GM18951 (cell line): ENCODE measurements around the gene TAF1A.

Source experiments
- POLR2A ChIP-seq: IDR thresholded peaks from 4 replicates; pipeline ENCODE4 v1.6.1; 2011; ENCODE audit warnings: mild to moderate bottlenecking; ENCODE audit not compliant: insufficient read length, insufficient read depth; ENCODE audit errors: extremely low read depth
- in situ Hi-C: fragments of 300-500 bp; cut with MboI; formaldehyde crosslinking; loops from one replicate; pipeline ENCODE4 v1.12.0; 2022; ENCODE audit warnings: low sequenced_read_pairs, mixed read lengths, inconsistent platforms; ENCODE audit not compliant: unreplicated experiment

The TAF1A gene

GRCh38 chr1:222583079-222583478 lies 6.7 kb downstream of the TAF1A start:
- in situ Hi-C loops = no loop called here
- no peak for TF ChIP-seq POLR2A

DNA sequence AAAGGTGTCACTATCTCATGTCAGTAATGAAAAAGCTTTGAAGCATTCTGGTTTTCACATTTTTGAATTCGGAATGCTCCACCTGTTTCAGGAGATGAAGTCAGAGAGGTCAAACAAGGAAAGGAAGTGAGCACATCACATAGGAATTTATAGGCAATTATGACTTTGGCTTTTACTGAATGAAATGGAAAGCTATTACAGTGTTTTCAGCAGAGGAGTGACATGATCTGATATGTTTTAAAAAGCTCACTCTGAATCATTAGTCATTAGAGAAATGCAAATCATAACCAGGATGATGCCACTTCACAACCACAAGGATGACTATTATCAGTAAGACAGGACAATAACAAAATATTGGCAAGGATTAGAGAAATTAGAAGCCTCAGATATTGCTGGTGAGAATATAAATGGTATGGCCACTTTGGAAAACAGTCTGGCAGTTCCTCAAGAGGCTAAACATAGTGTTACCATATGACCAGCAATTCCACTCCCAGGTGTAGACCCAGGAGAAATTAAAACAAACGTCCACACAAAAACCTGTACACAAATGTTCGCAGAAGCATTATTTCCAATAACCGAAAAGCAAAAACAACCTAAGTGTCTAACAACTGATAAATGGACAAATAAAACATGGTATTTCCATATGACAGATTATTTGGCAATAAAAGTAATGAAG lies 7.5 kb downstream of the TAF1A start:
- TF ChIP-seq POLR2A = no peak
- in situ Hi-C loops = no loop called here

- in situ Hi-C loops = no loop called here
- no peak for TF ChIP-seq POLR2A
Observed at GRCh38 chr1:222579316-222579715, 10.4 kb downstream of the TAF1A start.

DNA sequence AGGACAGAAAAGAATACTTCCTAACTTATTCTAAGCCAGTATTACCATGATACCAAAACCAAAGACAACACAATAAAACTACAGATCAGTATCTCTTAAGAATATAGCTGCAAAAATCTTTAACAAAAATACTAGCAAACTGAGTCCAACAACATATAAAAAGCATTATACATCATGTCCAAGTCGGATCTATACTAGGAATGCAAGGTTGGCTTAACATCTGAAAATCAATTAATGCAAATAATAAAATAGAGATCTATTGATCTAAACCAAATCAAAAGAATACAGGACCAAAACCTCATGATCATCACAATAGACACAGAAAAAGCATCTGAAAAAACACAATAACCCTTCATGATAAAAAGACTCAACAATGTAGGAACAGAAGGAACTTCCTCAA lies 18.9 kb downstream of the TAF1A start:
- in situ Hi-C loops = no loop called here
- no peak for TF ChIP-seq POLR2A

- TF ChIP-seq POLR2A = no peak
- in situ Hi-C loops = no loop called here
Observed at GRCh38 chr1:222561656-222562055, 28.1 kb downstream of the TAF1A start.

DNA sequence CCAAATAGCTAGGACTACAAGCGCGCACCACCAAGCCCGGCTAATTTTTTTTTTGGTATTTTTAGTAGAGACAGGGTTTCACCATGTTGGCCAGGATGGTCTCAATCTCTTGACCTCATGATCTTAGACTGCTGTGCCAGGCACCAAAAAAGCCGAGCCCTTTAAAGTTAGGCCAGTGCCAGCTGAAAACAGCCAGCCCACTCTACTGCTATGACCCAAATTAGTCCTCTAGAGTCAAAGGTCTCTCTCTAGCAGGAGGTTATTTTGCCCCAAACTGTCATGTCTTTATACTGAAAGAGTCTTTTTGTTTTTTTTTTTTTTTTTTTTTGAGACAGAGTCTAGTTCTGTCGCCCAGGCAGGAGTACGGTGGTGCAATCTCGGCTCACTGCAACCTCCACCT lies 32.2 kb downstream of the TAF1A start:
- no peak for TF ChIP-seq POLR2A
- in situ Hi-C loops = no loop called here

GRCh38 chr1:222557148-222557547 lies 32.6 kb downstream of the TAF1A start:
- TF ChIP-seq POLR2A = no peak
- in situ Hi-C loops = no loop called here

- TF ChIP-seq POLR2A = no peak
- in situ Hi-C loops = no loop called here
Observed at GRCh38 chr1:222555992-222556615, 33.6 kb downstream of the TAF1A start.

DNA sequence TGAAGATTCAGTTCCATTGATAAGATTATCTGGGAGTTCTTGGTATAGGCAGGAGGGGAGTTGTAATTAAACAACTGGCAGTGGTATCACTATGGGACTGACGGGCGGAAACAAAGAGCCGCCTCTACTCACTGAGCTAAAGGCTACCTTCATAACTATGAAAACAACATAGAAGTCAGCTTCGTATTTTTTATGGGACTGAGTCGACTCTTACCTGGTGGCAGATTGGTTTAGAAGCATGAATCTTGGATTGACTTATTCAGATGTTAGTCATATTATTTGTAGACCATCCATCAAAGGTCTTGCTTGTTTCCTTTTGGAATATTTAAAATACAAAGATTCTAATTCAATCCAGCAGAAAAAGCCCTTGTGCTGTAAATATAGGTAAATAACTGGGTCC lies 35.6 kb downstream of the TAF1A start:
- TF ChIP-seq POLR2A = no peak
- in situ Hi-C loops = no loop called here

DNA sequence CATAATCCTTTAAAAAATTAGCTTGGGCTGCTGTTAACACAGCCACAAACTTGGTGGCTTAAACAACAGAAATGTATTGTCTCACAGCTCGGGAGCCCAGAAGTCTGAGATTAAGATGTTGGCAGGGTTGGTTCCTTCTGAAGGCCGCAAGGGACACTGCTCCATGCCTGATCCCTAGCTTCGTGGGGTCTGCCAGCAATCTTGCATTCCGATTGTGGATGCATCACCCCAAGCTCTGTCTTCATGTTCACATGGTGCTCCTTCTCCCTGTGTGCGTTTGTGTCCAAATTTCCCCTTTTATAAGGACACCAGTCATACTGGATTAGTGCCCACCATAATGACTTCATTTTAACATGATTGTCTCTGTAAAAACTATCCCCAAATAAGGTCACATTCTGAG lies 36.9 kb downstream of the TAF1A start:
- in situ Hi-C loops = no loop called here
- no peak for TF ChIP-seq POLR2A

- in situ Hi-C loops = no loop called here
- no peak for TF ChIP-seq POLR2A
Observed at GRCh38 chr1:222547944-222548671, 41.6 kb downstream of the TAF1A start, which contains the start of gene HHIPL2. Gene HHIPL2, minus strand, starts transcription at chr1:222548104. Its CDS starts 60 bp downstream, at chr1:222548044.

DNA sequence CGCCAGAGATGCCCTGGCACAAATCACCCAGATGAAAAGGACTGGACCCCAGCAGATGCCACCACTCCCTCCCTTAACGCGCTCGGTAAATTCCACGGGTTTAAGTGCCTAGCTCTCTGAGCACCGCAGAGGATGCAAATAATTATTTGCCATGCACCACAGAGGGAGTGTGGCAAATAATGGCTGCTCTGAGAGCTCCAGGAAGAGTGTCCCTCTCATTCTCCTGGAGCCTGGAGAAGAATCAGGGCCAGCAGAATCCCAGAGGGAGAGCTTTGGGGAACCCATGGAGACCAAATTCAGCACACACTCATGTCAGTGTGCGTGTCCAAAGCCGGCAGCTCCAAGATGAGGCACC lies 42.5 kb downstream of the TAF1A start:
- no peak for TF ChIP-seq POLR2A
- in situ Hi-C loops = no loop called here

DNA sequence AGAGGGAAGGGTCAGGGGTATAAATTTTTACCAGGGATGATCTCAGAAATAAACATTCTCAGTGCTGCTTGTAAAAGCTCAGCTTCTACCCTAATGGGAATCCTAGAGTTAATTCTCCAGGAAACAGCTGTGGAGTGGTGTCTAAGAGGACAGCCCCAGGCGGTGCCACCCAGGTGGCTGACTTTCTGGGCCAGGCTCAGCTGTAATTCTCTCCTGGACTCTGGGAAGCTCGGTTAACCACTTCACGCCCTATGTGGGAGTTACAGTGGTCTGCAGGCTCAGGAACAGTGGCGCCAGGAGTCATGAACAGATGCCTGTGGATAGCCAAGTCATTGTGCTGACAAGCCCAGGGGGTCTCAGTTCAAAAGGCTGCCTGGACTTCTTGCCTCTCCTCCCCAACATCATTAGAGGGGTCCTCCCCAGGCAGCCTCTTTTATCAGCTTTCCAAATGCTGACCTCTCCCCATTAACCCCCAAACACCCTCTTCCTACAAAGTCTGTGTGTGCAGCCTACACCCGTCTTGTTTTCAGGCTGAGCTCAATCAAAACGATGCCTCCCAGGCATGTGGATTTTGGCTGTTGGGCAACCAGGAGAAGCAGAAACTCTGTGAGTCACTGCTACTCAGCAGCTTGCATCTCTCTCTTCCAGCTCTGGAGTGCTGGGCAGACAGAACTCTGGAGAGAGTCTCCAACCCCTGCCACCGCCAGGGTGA lies 43.0 kb downstream of the TAF1A start:
- in situ Hi-C loops = no loop called here
- no peak for TF ChIP-seq POLR2A

DNA sequence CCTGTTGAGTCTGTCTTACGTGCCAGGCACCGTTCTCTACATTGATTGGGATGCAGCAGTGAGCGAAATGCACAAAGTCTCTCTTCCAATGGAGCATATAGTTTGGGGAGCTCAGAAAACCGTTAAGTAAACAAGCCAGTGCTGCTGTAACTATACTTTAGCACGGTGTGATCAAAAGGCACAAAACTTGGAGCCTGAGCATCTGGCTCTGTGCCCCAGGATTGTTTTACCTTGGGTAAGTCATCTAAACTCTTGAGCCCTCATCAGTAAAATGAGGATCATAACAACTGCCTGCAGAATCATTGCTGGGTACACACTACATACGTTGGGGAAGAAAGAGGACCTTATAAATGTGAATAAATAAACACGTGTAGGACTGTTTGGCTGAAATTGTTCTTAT lies 43.6 kb downstream of the TAF1A start:
- in situ Hi-C loops = no loop called here
- TF ChIP-seq POLR2A = no peak

- in situ Hi-C loops = no loop called here
- TF ChIP-seq POLR2A = no peak
Observed at GRCh38 chr1:222543817-222544216, 45.9 kb downstream of the TAF1A start.
